Measurements from ENCODE around the gene ULK3. TPM values are rescaled to one million over a fixed set of nuclear protein-coding genes. Genes with fewer than 3 reads are reported as not detected.

Gene ULK3
- total and polyA plus RNA-seq, 10 of the 15 experiments (the other 5 are each of a cell fraction or from before 2014, with no cell fraction given), result 0.64 to 38.8 (median 27.1) TPM

DNA sequence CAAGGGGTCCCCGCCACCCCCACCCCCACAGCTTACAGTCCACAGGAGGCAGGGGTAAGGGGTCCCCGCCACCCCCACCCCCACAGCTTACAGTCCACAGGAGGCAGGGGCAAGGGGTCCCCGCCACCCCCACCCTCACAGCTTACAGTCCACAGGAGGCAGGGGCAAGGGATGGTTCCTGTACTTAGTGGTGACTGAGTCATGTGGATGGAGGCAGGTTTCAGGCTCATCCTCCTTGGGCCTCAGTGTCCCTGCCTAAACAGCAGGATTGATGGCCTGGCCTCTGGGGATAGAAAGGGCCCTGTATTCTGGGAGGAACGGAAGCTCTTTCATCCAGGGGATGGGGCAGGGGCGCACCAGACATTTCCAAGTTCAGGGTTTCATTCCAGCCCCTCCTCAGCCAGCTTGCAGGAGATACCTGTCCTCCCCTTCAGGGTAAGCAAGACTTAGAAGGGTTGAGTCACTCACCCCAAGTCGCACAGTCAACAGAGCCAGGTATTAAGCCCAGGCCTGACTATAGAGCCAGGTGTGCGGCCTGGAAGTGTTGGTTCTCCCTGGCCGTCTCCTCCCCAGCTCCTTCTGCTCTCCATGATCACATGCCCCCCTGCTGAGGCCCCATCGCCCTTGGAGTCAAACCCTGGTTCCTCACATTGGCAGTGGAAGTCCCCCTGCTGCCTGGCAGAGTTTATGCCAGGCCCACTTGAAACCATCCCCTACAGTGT, 48.5 kb downstream of the ULK3 start:
- Histone ChIP-seq H3K4me3 (no peak overlapping the region), H3K9me3 (replicated peaks; ENCODE audit: control insufficient read depth, insufficient read depth, low read length) (no peaks in the 10 kb centered on the region), H2AFZ (ENCODE audit: control insufficient read depth, low read depth, low read length) (no peak overlapping the region), H3K27ac (ENCODE audit: control insufficient read depth, insufficient read depth) (no peak overlapping the region), H3K9ac (ENCODE audit: control insufficient read depth, insufficient read depth, low read length) (no peak overlapping the region), H3K36me3 (ENCODE audit: control insufficient read depth in 2 of 2, insufficient read depth in 2 of 2, low read length in 1 of 2) (peaks cover 25 to 34% of the 10 kb centered on the region in 2 experiments; a peak in 3 of 4 replicates), H3K4me2 (ENCODE audit: control insufficient read depth, insufficient read depth) (no peak overlapping the region), H3K4me1 (ENCODE audit: control insufficient read depth, insufficient read depth, low read length) (peaks cover 67% of the 10 kb centered on the region), H3K27me3 (replicated peaks in 1 of 2; ENCODE audit: control insufficient read depth in 2 of 2, insufficient read depth in 2 of 2, low read length in 1 of 2) (no peaks in the 10 kb centered on the region), H4K20me1 (ENCODE audit: control insufficient read depth, insufficient read depth) (peaks cover 6% of the 10 kb centered on the region; the same call in 1 of the 2 replicates), H3K79me2 (ENCODE audit: control insufficient read depth, insufficient read depth, low read length) (peaks cover 88% of the 10 kb centered on the region)
- SMC1A ChIA-PET (ENCODE audit: uncharacterized antibody, unreplicated experiment), result interaction anchor here (0.9 to 15.7 kb wide), 7 partner anchors 5 to 217 kb away, joined by 3 to 811 read pairs (median 7); partner anchors contain the start of gene CSK
- RAD21 ChIA-PET (ENCODE audit: unreplicated experiment), result interaction anchor here (0.9 to 22.9 kb wide), 7 partner anchors 8 to 410 kb away, joined by 3 to 1186 read pairs (median 5); partner anchors contain the start of gene CSK
- ATAC-seq, result no peak
- no TSS peak for BruUV-seq (replicated peaks)
- no peak for FAIRE-seq
- no peak for DNase-seq (ENCODE audit: low read depth, low spot score)
- TF ChIP-seq CBFB (IDR thresholded peaks at IDR 0.05; ENCODE audit: low read depth) (no peak), BRCA1 (IDR thresholded peaks at IDR 0.05; ENCODE audit: low read depth, low read length) (no peak), EP300 (IDR thresholded peaks at IDR 0.05; ENCODE audit: borderline replicate concordance in 1 of 2, control insufficient read depth in 1 of 2, low read depth in 2 of 2, low read length in 2 of 2) (no peak), ZNF622 (IDR thresholded peaks at IDR 0.05) (no peak)
- TF ChIP-seq, protein P1, sequence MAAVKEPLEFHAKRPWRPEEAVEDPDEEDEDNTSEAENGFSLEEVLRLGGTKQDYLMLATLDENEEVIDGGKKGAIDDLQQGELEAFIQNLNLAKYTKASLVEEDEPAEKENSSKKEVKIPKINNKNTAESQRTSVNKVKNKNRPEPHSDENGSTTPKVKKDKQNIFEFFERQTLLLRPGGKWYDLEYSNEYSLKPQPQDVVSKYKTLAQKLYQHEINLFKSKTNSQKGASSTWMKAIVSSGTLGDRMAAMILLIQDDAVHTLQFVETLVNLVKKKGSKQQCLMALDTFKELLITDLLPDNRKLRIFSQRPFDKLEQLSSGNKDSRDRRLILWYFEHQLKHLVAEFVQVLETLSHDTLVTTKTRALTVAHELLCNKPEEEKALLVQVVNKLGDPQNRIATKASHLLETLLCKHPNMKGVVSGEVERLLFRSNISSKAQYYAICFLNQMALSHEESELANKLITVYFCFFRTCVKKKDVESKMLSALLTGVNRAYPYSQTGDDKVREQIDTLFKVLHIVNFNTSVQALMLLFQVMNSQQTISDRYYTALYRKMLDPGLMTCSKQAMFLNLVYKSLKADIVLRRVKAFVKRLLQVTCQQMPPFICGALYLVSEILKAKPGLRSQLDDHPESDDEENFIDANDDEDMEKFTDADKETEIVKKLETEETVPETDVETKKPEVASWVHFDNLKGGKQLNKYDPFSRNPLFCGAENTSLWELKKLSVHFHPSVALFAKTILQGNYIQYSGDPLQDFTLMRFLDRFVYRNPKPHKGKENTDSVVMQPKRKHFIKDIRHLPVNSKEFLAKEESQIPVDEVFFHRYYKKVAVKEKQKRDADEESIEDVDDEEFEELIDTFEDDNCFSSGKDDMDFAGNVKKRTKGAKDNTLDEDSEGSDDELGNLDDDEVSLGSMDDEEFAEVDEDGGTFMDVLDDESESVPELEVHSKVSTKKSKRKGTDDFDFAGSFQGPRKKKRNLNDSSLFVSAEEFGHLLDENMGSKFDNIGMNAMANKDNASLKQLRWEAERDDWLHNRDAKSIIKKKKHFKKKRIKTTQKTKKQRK (IDR thresholded peaks at IDR 0.05; ENCODE audit: low read depth, low read length), result no peak
- TF ChIP-seq, protein P2, sequence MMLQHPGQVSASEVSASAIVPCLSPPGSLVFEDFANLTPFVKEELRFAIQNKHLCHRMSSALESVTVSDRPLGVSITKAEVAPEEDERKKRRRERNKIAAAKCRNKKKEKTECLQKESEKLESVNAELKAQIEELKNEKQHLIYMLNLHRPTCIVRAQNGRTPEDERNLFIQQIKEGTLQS (IDR thresholded peaks at IDR 0.05; ENCODE audit: borderline replicate concordance, extremely low read depth, low read depth, low read length), result no peak
- TF ChIP-seq, protein P3, sequence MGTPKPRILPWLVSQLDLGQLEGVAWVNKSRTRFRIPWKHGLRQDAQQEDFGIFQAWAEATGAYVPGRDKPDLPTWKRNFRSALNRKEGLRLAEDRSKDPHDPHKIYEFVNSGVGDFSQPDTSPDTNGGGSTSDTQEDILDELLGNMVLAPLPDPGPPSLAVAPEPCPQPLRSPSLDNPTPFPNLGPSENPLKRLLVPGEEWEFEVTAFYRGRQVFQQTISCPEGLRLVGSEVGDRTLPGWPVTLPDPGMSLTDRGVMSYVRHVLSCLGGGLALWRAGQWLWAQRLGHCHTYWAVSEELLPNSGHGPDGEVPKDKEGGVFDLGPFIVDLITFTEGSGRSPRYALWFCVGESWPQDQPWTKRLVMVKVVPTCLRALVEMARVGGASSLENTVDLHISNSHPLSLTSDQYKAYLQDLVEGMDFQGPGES (IDR thresholded peaks at IDR 0.05), result no peak
- 81% methylated on average over 7 of the region's 9 CpGs for WGBS (ENCODE audit: insufficient coverage, insufficient replicate concordance, low lambda C conversion rate, missing lambda C conversion rate)
- in situ Hi-C loops (cut with MboI) (no loop called here), intact Hi-C loops (cut with micrococcal nuclease; ENCODE audit: unreplicated experiment) (no loop called here)
- CTCF ChIA-PET, result interaction anchor here (0.6 to 25.9 kb wide), 10 partner anchors 5 to 171 kb away, joined by 3 to 1288 read pairs (median 6); partner anchors contain the start of genes CSK and ULK3
- POLR2A ChIA-PET, result interaction anchor here (1.0 to 14.2 kb wide), 3 partner anchors 18 to 112 kb away, joined by 5 to 602 read pairs (median 6); partner anchors contain the start of genes CSK and FAM219B

Data from GM12878 (cell line).